NCI-H2227 (cell line): ENCODE measurements around the gene HINT3.
A peak's percentile ranks its signal among the peaks of the same experiment; 100 is the strongest.
"Not testable (repeated sequence)": the region's sequence is repeated elsewhere in the genome, so short reads cannot be mapped to it uniquely, and the experiment has no call there.

ENCODE experiments used
- DNase-seq: peaks from one replicate; lab custom pipeline; 2025; ENCODE audit not compliant: unreplicated experiment; lab: John Stamatoyannopoulos, UW

The HINT3 gene

DNA sequence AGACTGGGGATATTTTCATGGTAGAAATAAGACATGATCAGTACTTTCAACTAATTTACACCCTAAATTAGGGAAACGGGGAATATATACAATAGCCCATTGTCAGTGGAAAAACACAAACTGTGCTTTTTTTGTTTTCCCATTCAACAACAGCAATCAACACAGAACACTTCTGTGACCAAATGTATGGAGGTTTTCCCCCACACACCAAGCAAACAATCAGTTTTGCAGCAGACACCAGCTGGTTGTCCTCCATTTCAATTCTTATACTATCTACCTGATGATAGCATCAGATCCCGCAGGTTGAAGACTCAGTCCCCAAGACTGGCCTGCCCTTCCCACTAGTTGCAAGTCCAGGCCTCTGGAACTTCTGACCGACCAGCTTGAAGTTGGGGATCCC is 4.5 kb downstream of the HINT3 start:
- DNase-seq, result no peak

- DNase-seq, result no peak
Observed at GRCh38 chr6:125962900-125963497, 6.4 kb downstream of the HINT3 start.

DNA sequence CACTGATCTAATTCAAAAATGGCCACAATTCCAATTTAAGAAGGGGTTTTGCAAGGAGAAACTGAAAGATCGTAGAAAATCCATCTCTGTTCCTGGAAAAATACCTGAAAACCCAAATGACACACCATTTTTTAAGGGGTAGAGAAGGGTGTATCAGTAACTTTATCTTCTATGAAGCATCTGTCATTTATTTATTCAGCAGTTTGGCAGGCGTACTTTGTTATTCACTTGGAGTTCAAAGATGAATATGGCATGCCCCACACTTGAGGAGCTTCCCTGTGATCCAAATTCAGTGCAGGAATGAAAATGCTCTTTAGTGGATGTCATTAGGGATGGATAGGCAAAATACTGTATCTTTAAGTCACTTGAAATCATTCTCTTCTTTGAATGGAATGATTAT is 7.2 kb downstream of the HINT3 start:
- DNase-seq, result no peak

DNA sequence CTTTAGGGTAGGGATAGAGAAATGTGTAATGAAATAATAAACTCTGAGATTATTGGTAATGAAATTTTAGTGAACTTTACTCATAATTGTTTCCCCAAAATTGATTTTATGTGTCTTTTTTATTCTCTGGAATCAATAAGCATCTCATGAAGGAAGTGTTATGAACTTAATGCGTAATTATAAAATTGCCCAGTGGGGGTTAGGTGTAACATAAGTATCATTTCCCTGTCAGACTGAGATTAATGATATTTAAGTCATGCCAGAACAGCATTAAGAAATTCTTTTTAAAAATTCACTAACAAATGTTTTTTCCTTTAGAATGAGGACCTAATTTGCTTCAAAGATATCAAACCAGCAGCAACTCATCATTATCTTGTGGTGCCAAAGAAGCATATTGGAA is 10.0 kb downstream of the HINT3 start:
- DNase-seq, result no peak

DNA sequence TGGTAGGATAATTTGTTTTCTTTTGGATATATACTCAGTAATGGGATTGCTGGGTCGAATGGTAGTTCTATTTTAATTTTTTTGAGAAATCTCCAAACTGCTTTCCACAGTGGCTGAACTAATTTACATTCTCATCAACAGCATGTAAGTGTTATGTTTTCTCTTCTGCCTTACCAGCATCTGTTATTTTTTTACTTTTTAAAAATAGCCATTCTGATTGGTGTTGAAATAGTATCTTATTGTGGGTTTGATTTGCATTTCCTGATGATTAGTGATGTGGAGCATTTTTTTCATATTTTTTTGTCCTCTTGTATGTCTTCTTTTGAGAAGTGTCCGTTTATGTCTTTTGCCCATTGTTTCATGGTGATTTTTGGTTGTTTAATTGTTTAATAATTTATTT is 11.9 kb downstream of the HINT3 start:
- no peak for DNase-seq

- no peak for DNase-seq
Observed at GRCh38 chr6:125970760-125971159, 14.2 kb downstream of the HINT3 start.

DNA sequence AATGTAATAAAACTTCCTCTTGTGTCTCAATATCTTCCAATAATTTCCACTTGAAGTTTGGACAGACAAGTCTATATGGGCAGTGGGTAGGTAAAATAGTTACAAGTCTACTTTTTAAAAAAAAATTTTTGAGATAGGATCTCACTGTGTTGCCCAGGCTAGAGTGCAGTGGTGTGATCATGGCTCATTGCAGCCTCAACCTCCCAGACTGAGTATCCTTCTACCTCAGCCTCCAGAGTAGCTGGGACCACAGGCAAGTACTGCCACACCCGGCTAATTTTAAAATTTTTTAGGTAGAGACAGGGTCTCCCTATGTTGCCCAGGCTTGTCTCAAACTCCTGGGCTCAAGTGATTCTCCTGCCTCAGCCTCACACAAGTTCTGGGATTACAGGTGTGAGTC is 15.9 kb downstream of the HINT3 start:
- not testable (repeated sequence) for DNase-seq

DNA sequence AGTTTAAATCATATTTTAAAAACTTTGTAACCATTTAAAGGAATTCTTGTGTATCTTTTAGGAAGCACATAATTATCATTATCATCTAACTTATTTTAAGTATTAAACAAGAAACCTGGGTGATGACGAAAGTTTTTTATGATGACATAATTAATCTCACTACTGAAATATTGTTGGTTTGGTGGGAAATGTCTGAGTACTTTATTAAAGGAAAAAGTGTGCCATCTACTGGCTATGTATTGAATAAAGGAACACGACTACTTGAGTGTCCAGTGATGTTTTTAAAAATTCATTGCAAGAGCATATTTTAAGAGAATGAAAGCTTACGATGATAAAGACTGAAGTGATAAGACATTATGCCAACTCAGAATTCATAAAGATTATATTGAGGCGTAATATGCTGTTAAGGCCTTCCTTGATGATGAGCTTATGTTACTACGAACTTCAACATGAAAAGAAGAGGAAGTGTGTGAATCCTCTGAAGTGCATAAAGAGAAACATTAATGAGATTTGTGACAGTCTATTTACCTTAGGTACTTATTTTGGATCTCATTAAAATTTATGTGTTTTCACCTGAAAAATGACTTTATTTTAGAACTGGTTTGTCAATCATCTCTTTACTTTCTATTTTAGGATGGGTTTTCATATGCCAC is 17.8 kb downstream of the HINT3 start:
- DNase-seq, result peak; percentile 57

DNA sequence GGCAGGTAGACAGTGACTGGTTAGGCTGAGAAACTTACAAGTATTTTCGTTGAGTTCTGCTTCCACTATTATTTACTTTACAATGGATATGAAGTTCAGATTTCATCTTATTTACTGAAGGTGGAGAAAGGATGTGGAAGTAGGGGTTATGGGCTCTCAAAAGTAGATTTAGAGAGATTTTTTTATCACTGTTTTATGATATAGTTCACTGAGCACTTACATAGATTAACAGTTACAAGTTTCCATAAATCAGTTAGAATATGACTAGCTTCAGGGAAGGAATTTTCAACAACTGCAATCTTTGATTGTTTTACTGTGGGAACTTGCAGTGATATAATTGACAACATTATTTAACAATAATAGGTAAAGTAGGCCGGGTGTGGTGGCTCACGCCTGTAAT is 22.5 kb downstream of the HINT3 start:
- no peak for DNase-seq

DNA sequence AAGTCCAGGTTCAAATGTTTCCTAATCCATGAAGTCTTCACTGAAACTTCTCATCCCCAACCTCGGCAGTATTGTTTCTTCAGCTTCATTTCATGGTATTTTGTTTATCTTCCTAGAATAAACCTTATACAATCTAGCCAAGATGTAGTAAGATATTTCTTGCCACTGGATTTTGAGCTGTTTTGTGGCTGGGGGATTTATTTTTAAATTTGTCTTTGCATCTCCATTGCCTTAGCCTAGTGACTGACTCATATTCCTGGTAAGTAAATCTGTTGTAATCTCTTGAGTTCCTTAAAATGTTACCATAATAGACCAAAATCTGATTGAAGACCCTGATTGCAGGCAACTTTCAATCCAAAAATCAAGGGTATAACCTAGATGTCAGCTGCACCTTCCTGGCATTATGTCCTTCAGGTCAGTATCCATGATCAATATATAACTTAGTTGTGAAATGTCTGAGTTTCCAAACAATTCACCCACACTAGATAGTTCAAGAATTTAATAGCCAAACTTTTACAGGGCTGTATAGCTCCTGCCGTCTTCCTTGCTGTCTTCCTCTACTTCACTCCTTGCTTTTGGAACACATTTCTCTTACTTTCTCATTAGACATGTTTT is 25.1 kb downstream of the HINT3 start:
- DNase-seq, result no peak

GRCh38 chr6:125983246-125983945 is 26.8 kb downstream of the HINT3 start:
- DNase-seq, result no peak

GRCh38 chr6:125984311-125984710 is 27.7 kb downstream of the HINT3 start:
- no peak for DNase-seq

DNA sequence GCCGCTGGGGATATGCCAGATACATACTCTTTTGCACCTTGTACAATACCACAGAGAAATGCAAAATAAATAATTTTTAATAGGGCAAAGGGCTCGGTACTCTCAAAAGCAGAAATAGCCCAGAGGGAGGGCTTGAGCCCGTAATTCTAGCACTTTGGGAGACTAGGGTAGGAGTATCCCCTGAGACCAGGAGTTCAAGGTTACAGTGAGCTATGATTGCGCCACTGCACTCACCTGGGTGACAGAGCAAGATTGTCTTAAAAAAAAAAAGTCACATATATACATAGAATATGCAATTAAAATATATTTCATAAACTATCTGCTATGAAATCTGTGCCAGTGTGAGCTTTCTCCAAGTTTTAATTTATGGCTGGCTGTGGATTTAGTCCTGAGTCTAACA is 29.0 kb downstream of the HINT3 start:
- DNase-seq, result no peak

- no peak for DNase-seq
Observed at GRCh38 chr6:125985979-125986300, 29.4 kb downstream of the HINT3 start.

DNA sequence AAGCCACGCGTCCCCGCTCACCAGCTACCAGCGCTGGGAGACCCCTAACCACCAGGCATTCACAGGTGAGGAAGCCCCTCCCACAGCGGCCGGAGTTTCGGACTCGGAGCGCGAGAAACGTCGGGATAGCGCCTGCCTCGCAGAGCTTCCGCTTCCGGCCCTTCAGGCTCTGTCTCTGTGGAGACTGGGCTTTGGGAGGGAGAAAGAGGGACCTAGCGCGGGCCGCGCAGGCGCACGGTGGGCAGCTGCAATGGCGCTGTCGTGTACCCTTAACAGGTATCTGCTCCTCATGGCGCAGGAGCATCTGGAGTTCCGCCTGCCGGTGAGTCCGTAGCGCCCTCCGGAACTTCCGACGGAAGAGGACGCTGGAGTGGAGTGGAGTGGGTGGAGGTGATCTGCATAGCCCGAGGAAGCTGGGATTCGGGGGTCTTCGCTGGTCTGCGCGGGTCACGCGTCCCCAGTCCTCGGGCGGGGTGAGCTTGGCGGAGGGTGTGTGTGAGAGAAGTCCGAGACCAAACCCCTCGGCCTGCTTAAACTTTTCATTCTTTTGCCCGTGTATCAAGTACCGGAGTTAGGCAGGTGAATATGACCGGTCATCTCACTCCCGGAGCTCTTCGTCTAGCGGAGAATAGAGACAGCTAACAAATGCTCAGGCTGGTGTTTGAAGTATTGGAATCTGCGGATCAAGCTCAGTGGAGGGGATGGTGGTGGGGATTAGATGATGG is 29.9 kb downstream of the HINT3 start, which contains the start of gene TRMT11:
Gene TRMT11, plus strand, starts transcription at position 240 of the 725 bp plus-strand sequence. Its CDS starts 11 bp downstream, at position 251.
- DNase-seq, result peak; percentile 95

DNA sequence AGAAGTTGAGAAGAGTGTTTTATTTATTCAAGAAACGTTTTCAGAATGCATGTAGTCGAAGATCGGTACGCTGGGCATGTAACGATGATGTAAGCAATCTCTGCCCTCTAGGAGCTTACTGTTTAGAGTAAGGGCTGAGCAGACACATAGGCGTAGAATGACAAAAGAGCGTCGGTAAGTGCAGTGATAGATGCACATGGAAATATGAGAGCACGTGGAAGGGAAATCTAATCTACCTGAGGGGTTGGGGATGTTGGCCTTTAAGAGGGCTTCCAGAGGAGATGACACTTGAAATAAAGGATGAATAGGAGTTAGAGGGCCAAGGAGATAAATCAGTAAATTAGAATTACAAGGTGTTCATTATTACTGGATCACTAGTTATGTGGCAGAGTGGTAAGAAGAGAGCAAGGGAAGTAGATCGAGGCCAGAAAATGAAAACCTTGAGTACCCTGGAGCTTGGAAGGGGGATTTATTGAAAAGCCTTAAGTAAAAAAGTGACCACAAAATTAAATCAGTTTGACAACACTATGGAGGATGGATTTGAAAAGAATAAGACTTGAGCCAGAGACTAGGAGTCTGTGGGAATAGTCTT is 30.6 kb downstream of the HINT3 start:
- DNase-seq, result peak; percentile 44

DNA sequence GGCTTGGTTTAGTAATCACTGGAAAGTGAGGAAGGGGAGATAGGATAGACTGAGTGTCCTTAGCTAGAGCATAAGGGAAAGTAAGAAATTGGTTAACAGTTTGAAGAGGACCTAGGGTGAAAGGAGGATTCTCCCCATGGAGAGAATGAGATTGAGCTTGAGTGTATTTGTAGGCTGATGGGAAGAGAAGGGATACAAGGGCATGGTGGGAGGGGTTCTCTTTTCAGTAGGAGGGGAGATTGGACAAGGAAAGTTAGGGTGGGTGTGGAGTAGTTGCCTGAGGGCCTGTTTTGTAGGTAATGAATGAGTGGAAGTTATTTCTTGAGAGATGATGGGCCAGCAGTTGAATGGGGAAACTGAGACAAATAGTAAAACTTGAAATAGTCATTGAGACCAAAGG is 31.7 kb downstream of the HINT3 start:
- no peak for DNase-seq

- DNase-seq, result no peak
Observed at GRCh38 chr6:125989631-125990030, 33.1 kb downstream of the HINT3 start.

DNA sequence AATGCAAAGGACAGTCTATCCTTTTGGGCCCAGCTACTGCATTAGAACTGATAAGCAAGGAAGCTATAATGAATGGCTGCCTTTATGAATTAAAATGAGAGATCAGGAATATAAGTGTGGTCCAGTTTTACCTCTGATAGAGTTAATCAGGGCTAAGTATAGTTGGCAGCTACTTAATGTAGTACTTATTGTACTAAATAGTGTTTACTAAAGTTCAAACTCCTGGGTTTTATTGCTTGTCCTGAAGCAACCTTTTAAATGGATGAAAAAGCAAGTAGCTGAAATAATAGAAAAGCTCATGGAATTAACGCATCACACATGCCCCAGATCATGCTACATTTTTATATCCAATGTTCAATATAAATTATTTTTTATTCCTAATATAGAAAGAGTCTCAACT is 35.1 kb downstream of the HINT3 start:
- no peak for DNase-seq

DNA sequence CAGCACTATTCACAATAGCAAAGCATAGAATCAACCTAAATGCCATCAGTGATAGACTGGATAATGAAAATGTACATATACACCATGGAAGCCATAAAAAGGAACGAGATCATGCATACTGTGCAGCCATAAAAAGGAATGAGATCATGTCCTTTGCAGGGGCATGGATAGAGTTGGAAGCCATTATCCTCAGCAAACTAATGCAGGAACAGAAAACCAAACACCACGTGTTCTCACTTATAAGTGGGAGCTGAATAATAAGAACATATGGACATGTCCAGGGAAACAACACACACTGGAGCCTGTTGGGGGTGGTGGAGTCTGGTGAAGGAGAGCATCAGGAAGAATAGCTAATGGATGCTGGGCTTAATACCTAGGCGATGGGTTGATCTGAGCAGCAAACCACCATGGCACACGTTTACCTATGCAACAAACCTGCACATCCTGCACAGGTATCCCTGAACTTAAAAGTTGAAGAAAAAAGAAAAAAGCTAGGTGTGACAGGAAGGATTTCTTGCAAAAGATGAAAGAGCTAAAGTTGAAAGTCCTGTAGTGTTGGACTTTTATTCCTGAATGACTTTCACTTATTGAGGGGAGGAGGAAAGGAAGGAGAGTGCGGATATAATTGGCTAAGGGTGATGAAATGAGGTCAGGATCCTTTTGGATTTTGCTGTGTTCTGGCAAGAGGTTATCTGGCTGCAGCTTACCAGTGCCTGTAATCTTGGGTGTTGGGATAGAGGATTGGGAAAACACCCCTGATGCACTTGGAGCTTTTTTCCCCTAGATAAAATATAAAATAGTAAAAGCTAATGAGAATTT is 38.3 kb downstream of the HINT3 start:
- DNase-seq, result no peak
